ENCODE data around the gene CDH13. TPM values are rescaled to one million over a fixed set of nuclear protein-coding genes. Genes with fewer than 3 reads are reported as not detected.

Gene CDH13
- total and polyA plus RNA-seq, 9 donors = 1.9 to 34.2 (median 4.8) TPM

DNA sequence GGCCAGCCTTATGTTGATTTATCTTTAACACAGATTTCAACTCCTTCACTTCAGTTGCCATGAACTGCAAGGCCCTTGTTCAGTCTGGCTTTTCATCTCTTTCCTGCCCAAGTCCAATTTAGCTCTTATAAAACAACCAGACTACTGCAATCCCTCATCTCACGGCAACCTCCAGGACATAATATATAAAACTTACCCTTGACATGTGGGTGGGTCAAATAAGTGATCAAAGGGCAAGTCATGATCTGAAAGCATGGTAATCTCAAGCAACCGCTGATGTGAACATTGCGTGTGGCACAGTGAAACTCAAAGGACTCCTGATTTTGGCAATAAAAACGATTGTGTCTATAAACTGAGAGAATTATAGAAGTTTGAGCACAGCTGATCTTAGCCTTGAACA lies 364.6 kb downstream of the CDH13 start:
- no peaks in the 10 kb centered on the region for H3K27me3 ChIP-seq
- TF ChIP-seq POLR2A (IDR thresholded peaks at IDR 0.05) = no peak
- TF ChIP-seq, protein P1, sequence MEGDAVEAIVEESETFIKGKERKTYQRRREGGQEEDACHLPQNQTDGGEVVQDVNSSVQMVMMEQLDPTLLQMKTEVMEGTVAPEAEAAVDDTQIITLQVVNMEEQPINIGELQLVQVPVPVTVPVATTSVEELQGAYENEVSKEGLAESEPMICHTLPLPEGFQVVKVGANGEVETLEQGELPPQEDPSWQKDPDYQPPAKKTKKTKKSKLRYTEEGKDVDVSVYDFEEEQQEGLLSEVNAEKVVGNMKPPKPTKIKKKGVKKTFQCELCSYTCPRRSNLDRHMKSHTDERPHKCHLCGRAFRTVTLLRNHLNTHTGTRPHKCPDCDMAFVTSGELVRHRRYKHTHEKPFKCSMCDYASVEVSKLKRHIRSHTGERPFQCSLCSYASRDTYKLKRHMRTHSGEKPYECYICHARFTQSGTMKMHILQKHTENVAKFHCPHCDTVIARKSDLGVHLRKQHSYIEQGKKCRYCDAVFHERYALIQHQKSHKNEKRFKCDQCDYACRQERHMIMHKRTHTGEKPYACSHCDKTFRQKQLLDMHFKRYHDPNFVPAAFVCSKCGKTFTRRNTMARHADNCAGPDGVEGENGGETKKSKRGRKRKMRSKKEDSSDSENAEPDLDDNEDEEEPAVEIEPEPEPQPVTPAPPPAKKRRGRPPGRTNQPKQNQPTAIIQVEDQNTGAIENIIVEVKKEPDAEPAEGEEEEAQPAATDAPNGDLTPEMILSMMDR (IDR thresholded peaks at IDR 0.05) = no peak
- TF ChIP-seq EP300 (IDR thresholded peaks at IDR 0.05) = no peak
- intact Hi-C loops (cut with DNase I) = no loop called here
- H3K4me3 ChIP-seq = no peak overlapping the region
- no peaks in the 10 kb centered on the region for H3K9me3 ChIP-seq
- H3K36me3 ChIP-seq = no peaks in the 10 kb centered on the region
- no peak for DNase-seq
- 56 to 79% (median 60%) methylated on average over 4 of the region's 4 CpGs for WGBS, 3 donors
- no peaks in the 10 kb centered on the region for H3K4me1 ChIP-seq (ENCODE audit: insufficient read depth)
- H3K27ac ChIP-seq = no peak overlapping the region

DNA sequence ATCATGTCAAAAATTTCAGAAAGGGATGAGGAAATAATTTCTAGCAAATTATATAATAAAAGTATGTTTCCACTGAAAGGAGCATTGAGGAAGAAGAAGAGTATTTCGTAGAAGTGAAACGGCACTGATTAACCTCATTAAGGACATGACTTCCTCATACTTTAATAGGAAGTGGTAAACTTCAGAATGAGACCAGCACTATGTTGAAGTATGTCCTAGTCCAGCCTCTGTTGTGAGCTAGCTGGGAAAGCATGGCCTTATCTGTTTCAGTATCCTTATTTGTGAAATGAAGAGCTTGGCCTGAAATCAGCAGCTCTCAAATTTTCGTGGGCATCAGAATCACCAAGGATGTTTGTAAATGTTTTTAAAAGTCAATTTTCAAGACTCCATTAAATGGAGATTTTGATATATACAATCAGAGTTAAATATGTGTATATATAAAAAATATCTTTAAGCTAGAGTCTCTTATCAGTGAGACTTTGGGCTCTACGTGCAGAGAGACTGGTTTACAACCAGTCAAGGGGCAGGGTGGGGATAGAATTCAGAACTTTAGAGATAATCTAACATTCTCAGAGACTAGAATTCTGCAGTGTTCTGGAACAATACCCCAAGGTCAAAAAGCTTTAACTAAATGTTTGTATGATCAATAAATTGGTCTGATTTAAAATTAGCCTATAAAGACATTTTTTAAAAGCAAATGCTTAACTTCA lies 365.4 kb downstream of the CDH13 start:
- TF ChIP-seq, protein P1 (IDR thresholded peaks at IDR 0.05) = no peak
- no peak for TF ChIP-seq EP300 (IDR thresholded peaks at IDR 0.05)
- TF ChIP-seq POLR2A (IDR thresholded peaks at IDR 0.05) = no peak
- no peak overlapping the region for H3K27ac ChIP-seq
- intact Hi-C loops (cut with DNase I) = no loop called here
- H3K4me3 ChIP-seq = no peak overlapping the region
- no peaks in the 10 kb centered on the region for H3K27me3 ChIP-seq
- H3K4me1 ChIP-seq (ENCODE audit: insufficient read depth) = no peaks in the 10 kb centered on the region
- DNase-seq = no peak
- H3K9me3 ChIP-seq = no peaks in the 10 kb centered on the region
- WGBS, 3 donors = 48 to 69% (median 57%) methylated on average over 4 of the region's 4 CpGs
- no peaks in the 10 kb centered on the region for H3K36me3 ChIP-seq

DNA sequence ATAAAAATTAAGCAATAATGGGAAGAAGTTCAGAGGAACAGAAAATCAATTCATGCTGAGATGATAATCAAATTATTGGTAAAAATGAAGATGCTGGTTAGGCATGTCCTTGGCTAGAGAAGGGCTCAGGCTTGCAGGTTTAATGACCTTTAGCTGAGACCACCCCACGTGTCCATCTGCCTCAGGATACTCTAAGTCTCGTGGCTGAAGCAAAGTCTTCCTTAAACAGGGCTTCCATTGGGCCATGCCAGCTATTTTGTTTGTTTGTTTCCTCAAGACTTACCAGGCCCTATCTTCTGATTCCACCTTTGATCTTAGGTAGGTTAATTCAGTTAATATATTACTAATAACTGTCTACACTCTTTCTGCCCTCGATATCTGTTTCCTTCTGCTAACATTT lies 366.0 kb downstream of the CDH13 start:
- Histone ChIP-seq H3K27me3 (no peaks in the 10 kb centered on the region), H3K9me3 (no peaks in the 10 kb centered on the region), H3K4me3 (no peak overlapping the region), H3K4me1 (ENCODE audit: insufficient read depth) (no peaks in the 10 kb centered on the region), H3K36me3 (no peaks in the 10 kb centered on the region), H3K27ac (no peak overlapping the region)
- no peak for DNase-seq
- 66 to 81% (median 66%) methylated on average over 3 of the region's 3 CpGs for WGBS, 3 donors
- intact Hi-C loops (cut with DNase I) = no loop called here
- TF ChIP-seq EP300 (IDR thresholded peaks at IDR 0.05) (no peak), POLR2A (IDR thresholded peaks at IDR 0.05) (no peak)
- TF ChIP-seq, protein P1 (IDR thresholded peaks at IDR 0.05) = no peak

DNA sequence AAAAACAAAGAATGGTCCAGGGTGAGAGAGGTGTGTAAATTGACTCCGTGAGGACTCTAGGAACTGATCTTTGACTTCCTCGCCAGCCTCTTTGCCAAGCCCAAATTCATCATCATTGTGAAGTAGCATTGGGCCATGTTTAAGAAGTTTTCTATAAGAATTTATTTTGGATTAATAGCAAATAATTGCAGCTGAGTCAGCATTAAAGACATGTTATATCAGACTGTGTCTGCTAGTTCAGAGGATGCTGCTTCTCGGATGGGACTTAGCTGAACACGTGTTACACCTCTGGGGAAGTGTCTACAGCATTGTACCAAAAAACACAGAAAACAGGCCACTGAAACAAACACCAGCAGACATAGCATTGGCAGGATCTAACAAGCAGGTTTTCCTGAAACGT lies 366.6 kb downstream of the CDH13 start:
- no peak overlapping the region for H3K4me3 ChIP-seq
- no peaks in the 10 kb centered on the region for H3K36me3 ChIP-seq
- TF ChIP-seq POLR2A (IDR thresholded peaks at IDR 0.05) (no peak), EP300 (IDR thresholded peaks at IDR 0.05) (no peak)
- TF ChIP-seq, protein P1 (IDR thresholded peaks at IDR 0.05) = no peak
- DNase-seq = no peak
- intact Hi-C loops (cut with DNase I) = no loop called here
- H3K4me1 ChIP-seq (ENCODE audit: insufficient read depth) = no peaks in the 10 kb centered on the region
- no peaks in the 10 kb centered on the region for H3K27me3 ChIP-seq
- WGBS, 3 donors = 75 to 83% (median 81%) methylated on average over 5 of the region's 5 CpGs
- no peak overlapping the region for H3K27ac ChIP-seq
- no peaks in the 10 kb centered on the region for H3K9me3 ChIP-seq
